H1 (cell line): Measurements from ENCODE around the gene TIMM10B. TPM values are rescaled to one million over a fixed set of nuclear protein-coding genes. Genes with fewer than 3 reads are reported as not detected.

Experiments
- CTCF ChIA-PET: fragments of 300-600 bp; sonication (Branson Sonifier 250); formaldehyde crosslinking; loops from one replicate; lab custom pipeline; 2021; ENCODE audit not compliant: partially characterized antibody; lab: Charles Lee
- POLR2A ChIA-PET: fragments of 300-600 bp; sonication (Branson Sonifier 250); formaldehyde crosslinking; loops from one replicate; lab custom pipeline; 2021; ENCODE audit warnings: inconsistent platforms; ENCODE audit not compliant: partially characterized antibody; lab: Charles Lee
- DNase-seq, 2 experiments: peaks; one replicate each; pipeline versions ENCODE4 v3.0.0 to v3.0.0-alpha.2; 2010 to 2022; ENCODE audit warnings: low spot score in 2 of 2, low read depth in 1 of 2, mixed read lengths in 1 of 2
- FAIRE-seq: peaks from 2 replicates; lab custom pipeline; 2011; peaks lifted over from hg19 to GRCh38; lab: Jason Lieb, UNC
- H2AFZ ChIP-seq: 2 replicates; pipeline ENCODE4 v1.8.1; 2012; ENCODE audit warnings: low read length, inconsistent platforms
- H2AK5ac ChIP-seq: 2 replicates; pipeline ENCODE4 v1.6.1; 2013; ENCODE audit warnings: low read depth, low read length
- H2BK120ac ChIP-seq: replicated peaks from 2 replicates; pipeline ENCODE3; 2013; ENCODE audit warnings: low read depth, low read length, inconsistent platforms
- H2BK12ac ChIP-seq: 2 replicates; pipeline ENCODE4 v1.6.1; 2013; ENCODE audit warnings: low read depth, low read length
- H2BK15ac ChIP-seq: 2 replicates; pipeline ENCODE4 v1.6.1; 2013; ENCODE audit warnings: low read length
- H2BK20ac ChIP-seq: 2 replicates; pipeline ENCODE4 v1.6.1; 2013; ENCODE audit warnings: low read length
- H2BK5ac ChIP-seq: 2 replicates; pipeline ENCODE4 v1.6.1; 2013; ENCODE audit warnings: low read depth, low read length
- H3K14ac ChIP-seq: 2 replicates; pipeline ENCODE4 v1.6.1; 2013; ENCODE audit warnings: inconsistent platforms; ENCODE audit not compliant: insufficient read length
- H3K18ac ChIP-seq: 2 replicates; pipeline ENCODE4 v1.6.1; 2013; ENCODE audit warnings: low read length; ENCODE audit errors: extremely low read depth
- H3K23ac ChIP-seq: 2 replicates; pipeline ENCODE4 v1.6.1; 2013; ENCODE audit warnings: inconsistent platforms; ENCODE audit not compliant: insufficient read length
- H3K23me2 ChIP-seq: 2 replicates; pipeline ENCODE4 v1.6.1; 2013; ENCODE audit warnings: low read depth, low read length
- H3K27ac ChIP-seq: 2 replicates; pipeline ENCODE4 v1.6.1; 2011; ENCODE audit warnings: low read depth, low read length, inconsistent platforms
- H3K27me3 ChIP-seq, 4 experiments: replicated peaks in 1 of 4; 1 replicate in 1 of 4; 2 replicates in 3 of 4; pipeline versions ENCODE4 v1.6.1 to v1.8.1; 2011 to 2013; ENCODE audit warnings: low read length in 3 of 4, mild to moderate bottlenecking in 3 of 4, inconsistent platforms in 2 of 4, mixed read lengths in 2 of 4, moderate library complexity in 1 of 4; ENCODE audit not compliant: control insufficient read depth in 3 of 4, insufficient read depth in 3 of 4; ENCODE audit errors: extremely low read depth in 1 of 4
- H3K36me3 ChIP-seq, 4 experiments: 2 replicates each; pipeline versions ENCODE4 v1.6.1 to v1.8.1; 2011 to 2013; ENCODE audit warnings: mild to moderate bottlenecking in 4 of 4, low read length in 3 of 4, moderate library complexity in 2 of 4, control low read depth in 1 of 4, inconsistent platforms in 1 of 4; ENCODE audit not compliant: insufficient read depth in 4 of 4, control insufficient read depth in 2 of 4
- H3K4ac ChIP-seq: replicated peaks from 2 replicates; pipeline ENCODE3; 2013; ENCODE audit warnings: low read length, low read depth, mixed read lengths, inconsistent platforms; ENCODE audit not compliant: insufficient read length
- H3K4me1 ChIP-seq, 4 experiments: replicated peaks in 1 of 4; 1 replicate in 1 of 4; 2 replicates in 3 of 4; pipeline versions ENCODE4 v1.6.1 to v1.8.1; 2011 to 2013; ENCODE audit warnings: low read length in 3 of 4, inconsistent platforms in 2 of 4, mixed read lengths in 1 of 4; ENCODE audit not compliant: insufficient read depth in 4 of 4, control insufficient read depth in 3 of 4
- H3K4me2 ChIP-seq, 2 experiments: 2 replicates each; pipeline versions ENCODE4 v1.6.1 to v1.8.1; 2011 to 2013; ENCODE audit warnings: low read depth in 2 of 2, low read length in 2 of 2, control low read depth in 1 of 2, inconsistent platforms in 1 of 2, mild to moderate bottlenecking in 1 of 2; ENCODE audit not compliant: insufficient read depth in 1 of 2
- H3K4me3 ChIP-seq, 4 experiments: fragments of 200-600, 300-600 bp in 1 of 4; sonication (generic), shearing (Covaris generic), sonication (Bioruptor Twin) in 1 of 4; 2 replicates each; pipeline versions ENCODE4 v1.5.1 to v1.8.1; 2011 to 2016; ENCODE audit warnings: low read length in 4 of 4, low read depth in 3 of 4, control low read depth in 2 of 4, inconsistent platforms in 2 of 4, mild to moderate bottlenecking in 2 of 4, mixed read lengths in 1 of 4, moderate library complexity in 1 of 4; ENCODE audit not compliant: insufficient read depth in 2 of 4; ENCODE audit errors: extremely low read depth in 1 of 4
- H3K56ac ChIP-seq: replicated peaks from 2 replicates; pipeline ENCODE3; 2013; ENCODE audit warnings: low read depth, mild to moderate bottlenecking, mixed read lengths, low read length, inconsistent platforms; ENCODE audit not compliant: insufficient read length
- H3K79me1 ChIP-seq: 2 replicates; pipeline ENCODE4 v1.6.1; 2013; ENCODE audit warnings: low read depth, low read length, control low read depth
- H3K79me2 ChIP-seq, 2 experiments: 2 replicates each; pipeline versions ENCODE4 v1.6.1 to v1.8.1; 2012 to 2013; ENCODE audit warnings: low read length in 2 of 2, mild to moderate bottlenecking in 2 of 2, inconsistent platforms in 1 of 2; ENCODE audit not compliant: insufficient read depth in 2 of 2, control insufficient read depth in 1 of 2
- H3K9ac ChIP-seq, 4 experiments: replicated peaks in 1 of 4; 1 replicate in 1 of 4; 2 replicates in 3 of 4; pipeline versions ENCODE4 v1.6.1 to v1.8.1; 2011 to 2013; ENCODE audit warnings: low read depth in 3 of 4, low read length in 3 of 4, control low read depth in 2 of 4, mild to moderate bottlenecking in 2 of 4, moderate library complexity in 2 of 4, inconsistent platforms in 1 of 4; ENCODE audit errors: extremely low read depth in 1 of 4
- H3K9me3 ChIP-seq, 2 experiments: 2 replicates each; pipeline versions ENCODE4 v1.6.1 to v1.8.1; 2012 to 2013; ENCODE audit warnings: mild to moderate bottlenecking in 2 of 2, moderate library complexity in 2 of 2, control low read depth in 1 of 2, inconsistent platforms in 1 of 2, low read depth in 1 of 2, low read length in 1 of 2, mixed read lengths in 1 of 2; ENCODE audit not compliant: insufficient read depth in 2 of 2
- H4K20me1 ChIP-seq, 2 experiments: replicated peaks in 1 of 2; 2 replicates each; pipeline versions ENCODE3 to v1.8.1; 2011 to 2013; ENCODE audit warnings: inconsistent platforms in 2 of 2, low read length in 2 of 2, mild to moderate bottlenecking in 1 of 2; ENCODE audit not compliant: insufficient read depth in 2 of 2, control insufficient read depth in 1 of 2
- H4K5ac ChIP-seq: 2 replicates; pipeline ENCODE4 v1.6.1; 2013; ENCODE audit warnings: low read length, low read depth, mixed read lengths, inconsistent platforms; ENCODE audit not compliant: insufficient read length
- H4K8ac ChIP-seq: 2 replicates; pipeline ENCODE4 v1.8.0; 2013; ENCODE audit warnings: mild to moderate bottlenecking, moderate library complexity, low read length, inconsistent platforms; ENCODE audit not compliant: insufficient read depth; ENCODE audit errors: extremely low read depth
- H4K91ac ChIP-seq: replicated peaks from 2 replicates; pipeline ENCODE3; 2013; ENCODE audit warnings: low read length, mixed read lengths, inconsistent platforms; ENCODE audit not compliant: insufficient read length
- NANOG ChIP-seq: IDR thresholded peaks from 2 replicates; pipeline ENCODE4 v1.6.1; 2011; ENCODE audit warnings: low read length, low read depth, mild to moderate bottlenecking, inconsistent platforms; ENCODE audit not compliant: insufficient read depth, poor library complexity, severe bottlenecking
- RNF2 ChIP-seq: fragments of 200-900, 300-1000 bp; sonication (generic); IDR thresholded peaks from 2 replicates; pipeline ENCODE4 v1.7.1; 2016; ENCODE audit warnings: borderline replicate concordance, low read depth, mild to moderate bottlenecking, antibody characterized with exemption, low read length; ENCODE audit not compliant: poor library complexity, severe bottlenecking; ENCODE audit errors: missing control alignments
- WGBS, 2 experiments: shearing (Covaris generic) in 1 of 2; methylation state at CpG; one replicate each; pipeline versions ENCODE4 v1.1.6 to v1.1.7; 2013 to 2015; ENCODE audit warnings: low lambda C conversion rate in 2 of 2, mixed read lengths in 2 of 2, inconsistent platforms in 1 of 2, low coverage in 1 of 2, missing lambda C conversion rate in 1 of 2; ENCODE audit not compliant: insufficient replicate concordance in 2 of 2, insufficient coverage in 1 of 2, insufficient read length in 1 of 2; ENCODE audit errors: extremely low coverage in 1 of 2, missing lambda C conversion rate in 1 of 2; 5-methylcytosine and 5-hydroxymethylcytosine counted together
- long read RNA-seq, 2 experiments: library from RNA in 1 of 2; library from capped mRNA in 1 of 2; stranded (forward); transcript quantifications; one replicate each; pipeline ENCODE4 v2.0.0, GENCODE V29; 2021; ENCODE audit warnings: inconsistent platforms in 1 of 2
- polyA minus RNA-seq, 3 experiments: library from RNA; depleted of rRNA, polyadenylated mRNA; stranded (reverse); fragments of >200 nt; gene quantifications; 1 replicate in 2 of 3; 2 replicates in 1 of 3; pipeline ENCODE4 v1.2.3, GENCODE V29; 2011
- polyA plus RNA-seq, 7 experiments: library from polyadenylated mRNA; depleted of rRNA in 3 of 7; stranded (reverse) in 5 of 7; unstranded in 2 of 7; fragments of >200 nt in 5 of 7; fragments of 200-250 nt in 2 of 7; gene quantifications; 1 replicate in 5 of 7; 2 replicates in 1 of 7; 4 replicates in 1 of 7; pipeline versions ENCODE4 v1.2.1 to v1.2.3, GENCODE V29; 2011 to 2013; ENCODE audit warnings: missing spikeins in 2 of 7, mixed read lengths in 2 of 7
- total RNA-seq: library from RNA; stranded (reverse); fragmentation: NEBNext Ultra II Directional; extraction: Animal tissue kit (Norgen Biotek cat#: 25700); gene quantifications from 2 replicates; pipeline ENCODE4 v1.2.1, GENCODE V29; 2021
- TF ChIP-seq, protein P1 (sequence below): IDR thresholded peaks from 2 replicates; pipeline ENCODE4 v1.6.1; 2012; ENCODE audit warnings: inconsistent platforms
- TF ChIP-seq, protein P2 (sequence below): IDR thresholded peaks from 2 replicates; pipeline ENCODE4 v1.6.1; 2012; ENCODE audit warnings: inconsistent platforms

Gene TIMM10B, protein sequence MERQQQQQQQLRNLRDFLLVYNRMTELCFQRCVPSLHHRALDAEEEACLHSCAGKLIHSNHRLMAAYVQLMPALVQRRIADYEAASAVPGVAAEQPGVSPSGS
- total RNA-seq (38.2 and 45.6 TPM in 2 replicates), polyA plus RNA-seq (2011; rRNA removed) (47.8 and 56.0 TPM in 2 replicates), polyA minus RNA-seq (2011; rRNA and poly(A)+ RNA removed) (36.4 and 42.4 TPM in 2 replicates)
- polyA plus RNA-seq (2011; cell fraction: cytosol; rRNA removed): 50.6 TPM
- polyA plus RNA-seq (2011; cell fraction: nucleus; rRNA removed): 32.8 TPM
- 28.7 to 35.6 TPM (median 33.7 TPM) in 4 replicates for polyA plus RNA-seq (2012, experiment 1 of 2)
- polyA plus RNA-seq (2012, experiment 2 of 2): 18.9 TPM
- 34.8 TPM for polyA plus RNA-seq (2013, experiment 1 of 2)
- 33.7 TPM for polyA plus RNA-seq (2013, experiment 2 of 2)
- polyA minus RNA-seq (2011; cell fraction: cytosol; rRNA and poly(A)+ RNA removed): 30.8 TPM
- 79.1 TPM for polyA minus RNA-seq (2011; cell fraction: nucleus; rRNA and poly(A)+ RNA removed)
- long read RNA-seq, experiment 1, transcript TIMM10B-201 (3 exons, 2,840 nt): major isoform, 14 of 36 reads
- long read RNA-seq, experiment 1, partial matches to known transcripts: 10 of 36 reads
- long read RNA-seq, experiment 1, other reads (novel, unspliced or antisense): 6 of 36 reads
- long read RNA-seq, experiment 2, transcript TIMM10B-201 (3 exons, 2,840 nt): major isoform, 30 of 31 reads
- long read RNA-seq, experiment 2, partial matches to known transcripts: 0 of 31 reads
- long read RNA-seq, experiment 2, other reads (novel, unspliced or antisense): 0 of 31 reads

DNA sequence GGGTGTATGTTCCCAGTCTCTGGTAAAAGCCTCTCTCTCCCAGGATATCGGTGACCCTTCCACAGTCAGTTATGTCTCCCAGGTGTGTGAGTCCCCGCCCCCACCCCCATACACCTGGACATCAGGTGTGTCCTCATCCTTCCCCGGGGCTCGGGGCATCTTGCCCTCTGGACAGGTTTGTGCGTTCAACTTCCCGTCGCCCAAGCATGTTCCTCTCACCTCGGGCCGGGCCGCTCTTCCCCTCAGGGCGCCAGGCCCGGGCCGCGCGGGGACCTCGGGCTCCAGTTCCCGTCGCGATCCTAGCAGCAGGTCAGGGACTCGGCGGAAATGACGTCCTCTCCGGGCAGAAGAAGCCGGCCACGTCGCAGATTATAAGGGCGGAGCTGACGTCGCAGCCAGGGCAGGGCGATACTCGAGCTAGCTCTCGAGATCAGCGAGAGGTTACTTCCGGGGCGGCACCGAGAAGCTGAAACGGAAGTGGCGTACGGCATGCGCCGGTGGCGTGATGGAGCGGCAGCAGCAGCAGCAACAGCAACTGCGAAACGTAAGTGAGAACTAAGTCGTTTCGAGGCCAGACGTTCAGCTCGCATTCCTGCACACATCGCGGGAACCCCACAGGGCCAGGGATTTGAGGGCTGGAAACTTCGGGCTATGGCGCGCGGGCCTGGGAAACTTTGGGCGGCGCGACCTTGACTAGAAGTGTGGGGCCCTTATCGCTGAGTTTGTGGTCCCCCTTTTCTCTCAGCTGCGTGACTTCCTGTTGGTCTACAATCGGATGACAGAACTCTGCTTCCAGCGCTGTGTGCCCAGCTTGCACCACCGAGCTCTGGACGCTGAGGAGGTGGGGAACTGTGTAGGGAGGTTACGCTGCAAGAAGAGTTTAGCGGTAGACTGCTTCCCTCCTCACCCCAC is at the start of gene TIMM10B, which contains the start of gene ARFIP2:
TIMM10B (plus strand) TSS at position 490 of the 912 bp plus-strand sequence; CDS start at position 506, 16 bp downstream.
ARFIP2 (minus strand) TSS at position 320 of the 912 bp plus-strand sequence. CDS start 910 bp downstream, outside the sequence.
- H2BK120ac ChIP-seq: no peak within 1 kb of the TSS
- peak; percentile 73 for FAIRE-seq
- H3K36me3 ChIP-seq: peaks cover 22 to 71% (median 43%) of the 10 kb centered on the region in 4 experiments
- DNase-seq: peak; percentile 84 to 95
- whole genome bisulfite sequencing, 2 experiments: 2% methylated on average over 61 of the region's 66 CpGs; no CpG with 5 or more reads in 1 of the 2 experiments
- peak within 1 kb of the TSS; percentile 91 for H2AK5ac ChIP-seq
- H2BK20ac ChIP-seq: no peak within 1 kb of the TSS
- H3K4me1 ChIP-seq: peaks cover 4 to 13% (median 5%) of the 10 kb centered on the region in 4 experiments
- H3K27me3 ChIP-seq: no peaks in the 10 kb centered on the region
- H4K5ac ChIP-seq: peak within 1 kb of the TSS; percentile 74
- CTCF ChIA-PET: interaction anchor here (0.6 to 2.5 kb wide), 12 partner anchors 9 to 211 kb away, joined by 3 to 12 read pairs (median 4); partner anchors contain the start of gene DNHD1
- peaks cover 11% of the 10 kb centered on the region for H3K23me2 ChIP-seq
- POLR2A ChIA-PET: interaction anchor here (0.5 to 2.2 kb wide), 17 partner anchors 8 to 1484 kb away, joined by 3 to 13 read pairs (median 4); partner anchors contain the start of genes DNHD1, HPX, NLRP10 and SMPD1
- peaks cover 14 to 39% of the 10 kb centered on the region in 2 experiments for H3K79me2 ChIP-seq
- peak within 1 kb of the TSS; percentile 94 for H2BK12ac ChIP-seq
- H2BK5ac ChIP-seq: peak within 1 kb of the TSS; percentile 92
- H3K27ac ChIP-seq: peak within 1 kb of the TSS; percentile 93
- H4K8ac ChIP-seq: peak within 1 kb of the TSS; percentile 94
- H3K79me1 ChIP-seq: peaks cover 14% of the 10 kb centered on the region
- peak within 1 kb of the TSS; percentile 81; the same call in 1 of the 2 replicates for H3K18ac ChIP-seq
- peak within 1 kb of the TSS; percentile 41 for H3K4ac ChIP-seq
- peak within 1 kb of the TSS; percentile 89 to 100 (median 100) for H3K4me3 ChIP-seq
- H4K91ac ChIP-seq: peak within 1 kb of the TSS; percentile 78
- peaks cover 1 to 12% of the 10 kb centered on the region in 2 experiments for H4K20me1 ChIP-seq
- no peaks in the 10 kb centered on the region for H3K9me3 ChIP-seq
- peak within 1 kb of the TSS; percentile 97 to 99 for H3K4me2 ChIP-seq
- H3K9ac ChIP-seq: peak within 1 kb of the TSS; percentile 95 to 98 (median 97)
- H3K56ac ChIP-seq: peak within 1 kb of the TSS; percentile 70
- peak within 1 kb of the TSS; percentile 0; the same call in 1 of the 2 replicates for H2AFZ ChIP-seq
- H3K23ac ChIP-seq: no peak within 1 kb of the TSS
- 0 out of 2 replicates have a peak within 1 kb of the TSS, but pooled peaks have one; percentile 67 for H2BK15ac ChIP-seq
- H3K14ac ChIP-seq: no peak within 1 kb of the TSS
- TF ChIP-seq, protein P1, sequence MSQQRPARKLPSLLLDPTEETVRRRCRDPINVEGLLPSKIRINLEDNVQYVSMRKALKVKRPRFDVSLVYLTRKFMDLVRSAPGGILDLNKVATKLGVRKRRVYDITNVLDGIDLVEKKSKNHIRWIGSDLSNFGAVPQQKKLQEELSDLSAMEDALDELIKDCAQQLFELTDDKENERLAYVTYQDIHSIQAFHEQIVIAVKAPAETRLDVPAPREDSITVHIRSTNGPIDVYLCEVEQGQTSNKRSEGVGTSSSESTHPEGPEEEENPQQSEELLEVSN: peak; percentile 32
- TF ChIP-seq, protein P2, sequence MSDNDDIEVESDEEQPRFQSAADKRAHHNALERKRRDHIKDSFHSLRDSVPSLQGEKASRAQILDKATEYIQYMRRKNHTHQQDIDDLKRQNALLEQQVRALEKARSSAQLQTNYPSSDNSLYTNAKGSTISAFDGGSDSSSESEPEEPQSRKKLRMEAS: peak; percentile 80
- TF ChIP-seq RNF2: no peak
- no peak for TF ChIP-seq NANOG
